Karpas-422 (cell line): ENCODE results near the gene MYO7A. TPM values are rescaled to one million over a fixed set of nuclear protein-coding genes. Genes with fewer than 3 reads are reported as not detected.

ENCODE experiments used
- DNase-seq: peaks from one replicate; pipeline ENCODE4 v3.0.0-alpha.2; 2015
- H2AFZ ChIP-seq: fragments of 200-600 bp; sonication (generic); 2 replicates; pipeline ENCODE4 v1.6.1; 2014; ENCODE audit warnings: antibody characterized with exemption, low read length, mixed read lengths
- H3K27ac ChIP-seq: fragments of 200-600 bp; sonication (generic); 2 replicates; pipeline ENCODE4 v1.5.1; 2014; ENCODE audit warnings: mild to moderate bottlenecking, low read length, moderate library complexity
- H3K27me3 ChIP-seq: fragments of 200-600 bp; sonication (generic); 2 replicates; pipeline ENCODE4 v1.6.1; 2014; ENCODE audit warnings: low read length, mixed read lengths
- H3K36me3 ChIP-seq: fragments of 200-600 bp; sonication (generic); 2 replicates; pipeline ENCODE4 v1.6.1; 2014; ENCODE audit warnings: low read length, mixed read lengths; ENCODE audit not compliant: insufficient read depth
- H3K4me1 ChIP-seq: fragments of 200-600 bp; sonication (generic); 2 replicates; pipeline ENCODE4 v1.6.1; 2014; ENCODE audit warnings: mild to moderate bottlenecking, low read length, mixed read lengths
- H3K4me2 ChIP-seq: fragments of 200-600 bp; sonication (generic); 2 replicates; pipeline ENCODE4 v1.6.1; 2014; ENCODE audit warnings: low read length, low read depth, mild to moderate bottlenecking; ENCODE audit not compliant: poor library complexity, severe bottlenecking
- H3K4me3 ChIP-seq: fragments of 200-600 bp; sonication (generic); 2 replicates; pipeline ENCODE4 v1.5.1; 2014; ENCODE audit warnings: mild to moderate bottlenecking, antibody characterized with exemption, low read length, mixed read lengths
- H3K79me2 ChIP-seq: fragments of 200-600 bp; sonication (generic); 2 replicates; pipeline ENCODE4 v1.6.1; 2014; ENCODE audit warnings: mild to moderate bottlenecking, low read length, mixed read lengths
- H3K9ac ChIP-seq: fragments of 200-600 bp; sonication (generic); 2 replicates; pipeline ENCODE4 v1.6.0; 2014; ENCODE audit warnings: low read length
- H3K9me2 ChIP-seq: fragments of 200-600 bp; sonication (generic), shearing (Covaris generic); replicated peaks from 2 replicates; pipeline ENCODE4 v1.6.0; 2014; ENCODE audit warnings: mild to moderate bottlenecking, low read length, moderate library complexity; ENCODE audit not compliant: insufficient read depth
- H3K9me3 ChIP-seq: fragments of 300-700, 200-600 bp; sonication (generic); 2 replicates; pipeline ENCODE4 v1.6.1; 2014; ENCODE audit warnings: low read length, mixed read lengths
- H4K20me1 ChIP-seq: fragments of 200-600 bp; sonication (generic); 2 replicates; pipeline ENCODE4 v1.6.1; 2014; ENCODE audit warnings: mild to moderate bottlenecking, antibody characterized with exemption, low read length, low read depth; ENCODE audit not compliant: insufficient read depth
- total RNA-seq: library from RNA; depleted of rRNA; stranded (reverse); fragments of >200 nt; shearing (Covaris generic); gene quantifications from 2 replicates; pipeline ENCODE4 v1.2.3, GENCODE V29; 2014; ENCODE audit warnings: low replicate concordance

MYO7A gene
- total RNA-seq, 1 experiment from 2014 or later = not detected

DNA sequence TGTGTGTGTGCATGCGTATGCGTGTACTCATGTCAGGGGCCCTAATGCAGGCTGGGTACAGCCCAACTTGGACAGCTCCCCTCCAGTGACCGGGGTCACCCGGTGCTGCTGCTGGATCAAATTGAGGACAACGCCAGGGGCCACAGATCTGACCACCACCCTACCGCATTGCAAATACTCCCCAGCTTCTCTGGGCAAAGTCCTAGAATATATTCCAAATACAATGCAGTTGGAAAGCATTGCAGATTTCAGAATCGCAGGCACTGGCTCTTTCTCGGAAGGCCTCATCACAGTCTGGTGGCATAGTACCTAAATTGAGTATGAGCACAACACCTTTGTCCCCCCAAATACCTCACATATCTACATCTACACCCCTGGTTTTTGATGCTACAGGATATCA is 43.2 kb downstream of the MYO7A start:
- no peak overlapping the region for H3K9ac ChIP-seq
- no peak overlapping the region for H3K27ac ChIP-seq
- H3K27me3 ChIP-seq = no peaks in the 10 kb centered on the region
- H3K9me3 ChIP-seq = no peaks in the 10 kb centered on the region
- no peaks in the 10 kb centered on the region for H3K36me3 ChIP-seq
- no peaks in the 10 kb centered on the region for H3K9me2 ChIP-seq
- H3K4me2 ChIP-seq = no peak overlapping the region
- no peak overlapping the region for H2AFZ ChIP-seq
- H3K79me2 ChIP-seq = no peaks in the 10 kb centered on the region
- no peak overlapping the region for H3K4me3 ChIP-seq
- no peak for DNase-seq
- no peaks in the 10 kb centered on the region; the same call in 1 of the 2 replicates for H4K20me1 ChIP-seq
- H3K4me1 ChIP-seq = peaks cover 17% of the 10 kb centered on the region

DNA sequence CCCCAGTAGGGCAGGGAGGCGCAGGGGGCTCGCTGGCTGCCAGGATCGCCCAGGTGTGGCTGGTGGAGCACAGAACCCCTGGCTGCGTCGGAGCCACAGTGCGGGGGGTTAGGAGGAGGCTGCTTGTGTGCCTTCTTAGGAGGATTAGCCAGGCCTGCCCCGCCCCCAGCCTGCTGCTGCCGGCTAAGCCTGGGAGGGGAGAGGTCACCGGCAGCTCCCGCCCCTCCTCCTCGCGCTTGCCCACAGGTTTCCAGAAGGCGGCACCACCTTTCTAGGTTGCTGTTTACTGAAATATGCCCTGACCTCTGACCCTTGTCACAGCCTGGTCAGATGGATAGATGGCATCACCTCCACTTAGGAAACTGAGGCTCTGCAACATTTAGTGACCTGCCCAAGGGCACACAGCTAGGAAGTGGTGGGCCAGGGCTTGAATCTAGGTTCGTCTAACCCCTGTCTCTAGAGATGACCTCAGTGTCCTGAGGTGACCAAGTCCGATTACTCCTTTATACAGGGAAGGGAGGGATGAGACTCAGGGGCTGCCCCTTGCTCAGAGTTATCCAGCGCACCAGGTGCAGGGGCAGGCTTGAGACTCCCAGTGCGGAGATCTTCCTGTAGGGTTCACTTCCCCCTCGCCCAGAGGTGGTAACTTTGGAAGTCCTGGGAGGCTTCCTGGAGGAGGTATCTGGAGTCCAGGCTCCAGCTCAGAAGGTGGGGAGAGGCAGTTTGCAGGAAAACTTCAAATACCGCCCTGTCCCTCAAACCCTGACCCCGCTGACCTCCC is 44.0 kb downstream of the MYO7A start:
- Histone ChIP-seq H3K9me3 (no peaks in the 10 kb centered on the region), H3K9me2 (no peaks in the 10 kb centered on the region), H3K9ac (no peak overlapping the region), H3K27ac (no peak overlapping the region), H4K20me1 (no peaks in the 10 kb centered on the region; the same call in 1 of the 2 replicates), H2AFZ (no peak overlapping the region), H3K4me3 (no peak overlapping the region), H3K27me3 (no peaks in the 10 kb centered on the region), H3K79me2 (no peaks in the 10 kb centered on the region), H3K4me2 (no peak overlapping the region), H3K4me1 (peaks cover 17% of the 10 kb centered on the region), H3K36me3 (no peaks in the 10 kb centered on the region)
- DNase-seq = no peak

DNA sequence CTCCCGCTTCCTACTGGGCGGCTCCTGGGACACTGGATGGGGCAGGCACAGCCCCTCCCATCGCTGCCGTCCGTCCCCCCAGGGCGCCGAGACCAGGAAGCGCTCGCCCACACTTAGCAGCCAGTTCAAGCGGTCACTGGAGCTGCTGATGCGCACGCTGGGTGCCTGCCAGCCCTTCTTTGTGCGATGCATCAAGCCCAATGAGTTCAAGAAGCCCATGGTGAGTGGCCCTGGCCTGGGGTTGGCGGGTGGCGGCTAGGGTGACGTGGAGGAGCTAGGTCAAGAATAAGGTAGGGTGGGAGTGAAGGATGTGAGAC is 44.6 kb downstream of the MYO7A start:
- Histone ChIP-seq H3K9me2 (no peaks in the 10 kb centered on the region), H3K4me2 (no peak overlapping the region), H3K9me3 (no peaks in the 10 kb centered on the region), H3K27me3 (no peaks in the 10 kb centered on the region), H3K9ac (no peak overlapping the region), H3K4me3 (no peak overlapping the region), H3K79me2 (no peaks in the 10 kb centered on the region), H3K27ac (no peak overlapping the region), H4K20me1 (no peaks in the 10 kb centered on the region; the same call in 1 of the 2 replicates), H3K4me1 (peaks cover 17% of the 10 kb centered on the region), H3K36me3 (no peaks in the 10 kb centered on the region), H2AFZ (no peak overlapping the region)
- no peak for DNase-seq

DNA sequence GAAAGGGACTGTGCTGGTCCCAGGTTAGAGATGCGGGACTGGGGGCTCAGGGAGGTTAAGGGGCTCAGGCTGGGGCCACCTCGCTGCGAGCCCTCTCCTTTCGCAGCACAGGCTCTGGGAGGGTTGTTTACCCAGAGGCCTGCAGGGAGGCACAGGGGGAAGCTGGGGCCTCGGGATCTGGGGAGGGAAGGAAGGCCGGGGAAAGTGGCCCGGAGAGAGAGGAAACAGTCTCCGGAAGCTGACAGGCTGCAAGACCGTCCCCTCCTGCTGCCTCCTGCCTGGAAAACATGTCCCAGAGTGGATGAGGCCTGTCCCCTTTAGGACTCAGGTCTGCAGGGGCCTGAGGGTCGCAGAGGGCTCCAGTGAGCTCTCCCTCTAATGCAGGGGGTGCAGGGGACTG is 45.4 kb downstream of the MYO7A start:
- peaks cover 17% of the 10 kb centered on the region for H3K4me1 ChIP-seq
- no peak overlapping the region for H3K27ac ChIP-seq
- no peak overlapping the region for H3K4me2 ChIP-seq
- no peaks in the 10 kb centered on the region for H3K27me3 ChIP-seq
- no peaks in the 10 kb centered on the region for H3K9me2 ChIP-seq
- H3K9ac ChIP-seq = no peak overlapping the region
- no peak for DNase-seq
- no peak overlapping the region for H2AFZ ChIP-seq
- H3K4me3 ChIP-seq = no peak overlapping the region
- no peaks in the 10 kb centered on the region; the same call in 1 of the 2 replicates for H4K20me1 ChIP-seq
- H3K9me3 ChIP-seq = no peaks in the 10 kb centered on the region
- no peaks in the 10 kb centered on the region for H3K79me2 ChIP-seq
- H3K36me3 ChIP-seq = no peaks in the 10 kb centered on the region

DNA sequence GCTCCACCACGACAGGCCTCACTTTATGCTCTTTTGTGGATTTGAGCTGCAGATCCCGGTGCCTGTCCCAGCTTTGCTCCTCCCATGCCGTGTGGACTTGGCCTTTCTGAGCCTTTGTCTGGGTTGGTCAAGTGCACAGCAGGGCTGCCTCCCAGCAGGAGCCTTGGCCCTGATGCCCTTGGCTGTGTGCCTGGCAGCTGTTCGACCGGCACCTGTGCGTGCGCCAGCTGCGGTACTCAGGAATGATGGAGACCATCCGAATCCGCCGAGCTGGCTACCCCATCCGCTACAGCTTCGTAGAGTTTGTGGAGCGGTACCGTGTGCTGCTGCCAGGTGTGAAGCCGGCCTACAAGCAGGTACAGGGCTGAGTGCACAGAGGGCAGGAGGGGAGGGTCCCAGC is 46.5 kb downstream of the MYO7A start:
- no peak for DNase-seq
- Histone ChIP-seq H3K36me3 (no peaks in the 10 kb centered on the region), H3K9me2 (no peaks in the 10 kb centered on the region), H3K27me3 (no peaks in the 10 kb centered on the region), H3K4me3 (no peak overlapping the region), H3K4me2 (no peak overlapping the region), H3K79me2 (no peaks in the 10 kb centered on the region), H3K27ac (no peak overlapping the region), H3K9ac (no peak overlapping the region), H3K4me1 (peaks cover 17% of the 10 kb centered on the region), H4K20me1 (no peaks in the 10 kb centered on the region; the same call in 1 of the 2 replicates), H2AFZ (no peak overlapping the region), H3K9me3 (no peaks in the 10 kb centered on the region)

DNA sequence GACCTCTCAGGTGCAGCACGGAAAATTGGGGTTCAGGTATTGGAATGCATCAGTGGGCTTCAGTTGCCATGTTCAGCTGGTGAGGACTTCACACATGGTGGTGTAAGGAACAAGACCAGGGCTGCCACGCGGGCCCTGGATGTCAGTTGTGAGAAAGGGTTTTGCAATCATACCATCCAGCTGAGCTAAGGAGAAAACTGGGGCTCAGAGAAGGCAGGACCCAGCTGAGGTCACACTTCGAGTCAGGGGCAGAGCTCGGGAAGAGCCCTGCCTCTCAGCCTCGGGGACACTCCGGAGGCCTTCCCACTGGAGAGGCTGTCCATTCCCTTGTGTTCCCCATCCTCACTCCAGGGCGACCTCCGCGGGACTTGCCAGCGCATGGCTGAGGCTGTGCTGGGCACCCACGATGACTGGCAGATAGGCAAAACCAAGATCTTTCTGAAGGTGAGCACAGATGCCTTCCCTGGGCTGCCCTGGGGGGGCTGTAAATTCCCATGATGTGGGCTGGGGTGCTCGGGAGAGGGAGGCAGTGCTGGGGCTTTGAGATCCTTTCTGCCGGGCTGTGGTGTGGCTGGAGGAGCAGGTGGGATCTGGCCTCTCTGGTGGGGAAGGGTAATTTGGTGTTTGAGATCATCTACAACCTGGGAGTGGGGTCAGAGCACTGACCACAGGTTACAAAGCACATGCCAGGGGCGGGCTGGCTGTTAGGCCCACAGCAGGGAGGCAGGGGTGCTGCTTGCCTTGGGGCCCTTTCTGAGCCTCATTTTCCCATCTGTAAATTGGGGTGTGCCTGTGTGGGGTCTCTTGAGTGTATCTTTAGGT is 47.2 kb downstream of the MYO7A start:
- H3K79me2 ChIP-seq = no peaks in the 10 kb centered on the region
- H3K36me3 ChIP-seq = no peaks in the 10 kb centered on the region
- H3K4me2 ChIP-seq = no peak overlapping the region
- H3K27me3 ChIP-seq = no peaks in the 10 kb centered on the region
- H4K20me1 ChIP-seq = no peaks in the 10 kb centered on the region; the same call in 1 of the 2 replicates
- H3K4me1 ChIP-seq = peaks cover 14% of the 10 kb centered on the region
- no peak overlapping the region for H3K4me3 ChIP-seq
- no peak overlapping the region for H3K27ac ChIP-seq
- no peak for DNase-seq
- H3K9ac ChIP-seq = peak overlapping the region; percentile 30; the same call in 1 of the 2 replicates
- H3K9me2 ChIP-seq = no peaks in the 10 kb centered on the region
- H2AFZ ChIP-seq = no peak overlapping the region
- H3K9me3 ChIP-seq = no peaks in the 10 kb centered on the region

DNA sequence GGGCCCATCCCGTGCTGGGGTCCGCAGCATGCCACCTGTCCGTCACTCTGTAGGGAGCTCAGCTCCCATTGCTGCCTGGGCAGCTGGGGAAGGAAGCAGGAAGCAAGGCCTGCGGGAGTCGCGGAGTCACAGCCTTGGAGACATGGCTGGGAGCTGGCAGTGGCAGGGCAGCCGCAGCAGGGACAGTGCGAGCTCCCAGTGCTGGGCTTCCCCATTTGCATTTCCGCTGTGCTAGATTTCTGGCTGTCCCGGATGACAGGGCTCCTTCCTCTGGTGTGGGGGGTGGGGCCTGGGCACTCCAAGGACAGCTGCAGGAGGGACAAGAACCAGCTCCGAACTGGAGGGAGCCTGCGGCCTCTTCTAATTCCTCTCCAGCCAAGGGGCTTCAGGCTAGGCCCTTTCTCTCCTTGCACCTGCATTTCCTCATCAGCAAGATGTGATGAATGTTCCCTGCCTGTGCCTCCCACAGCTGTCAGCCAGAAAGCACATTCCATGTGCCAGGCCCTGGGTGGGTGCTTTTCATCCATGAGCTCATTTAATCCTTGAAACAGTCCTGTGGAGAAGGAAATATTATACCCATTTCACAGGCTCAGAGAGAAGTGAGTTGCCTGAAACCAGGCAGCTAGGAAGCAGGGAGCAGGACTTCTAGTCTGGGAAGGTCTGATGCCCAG is 48.0 kb downstream of the MYO7A start:
- no peaks in the 10 kb centered on the region; the same call in 1 of the 2 replicates for H4K20me1 ChIP-seq
- no peak overlapping the region for H3K4me2 ChIP-seq
- no peaks in the 10 kb centered on the region for H3K79me2 ChIP-seq
- no peaks in the 10 kb centered on the region for H3K9me3 ChIP-seq
- no peak overlapping the region for H3K27ac ChIP-seq
- no peaks in the 10 kb centered on the region for H3K27me3 ChIP-seq
- peak overlapping the region; percentile 30; the same call in 1 of the 2 replicates for H3K9ac ChIP-seq
- H3K4me3 ChIP-seq = no peak overlapping the region
- no peaks in the 10 kb centered on the region for H3K36me3 ChIP-seq
- H3K9me2 ChIP-seq = no peaks in the 10 kb centered on the region
- peak; percentile 47 for DNase-seq
- H2AFZ ChIP-seq = no peak overlapping the region
- peaks cover 9% of the 10 kb centered on the region for H3K4me1 ChIP-seq

DNA sequence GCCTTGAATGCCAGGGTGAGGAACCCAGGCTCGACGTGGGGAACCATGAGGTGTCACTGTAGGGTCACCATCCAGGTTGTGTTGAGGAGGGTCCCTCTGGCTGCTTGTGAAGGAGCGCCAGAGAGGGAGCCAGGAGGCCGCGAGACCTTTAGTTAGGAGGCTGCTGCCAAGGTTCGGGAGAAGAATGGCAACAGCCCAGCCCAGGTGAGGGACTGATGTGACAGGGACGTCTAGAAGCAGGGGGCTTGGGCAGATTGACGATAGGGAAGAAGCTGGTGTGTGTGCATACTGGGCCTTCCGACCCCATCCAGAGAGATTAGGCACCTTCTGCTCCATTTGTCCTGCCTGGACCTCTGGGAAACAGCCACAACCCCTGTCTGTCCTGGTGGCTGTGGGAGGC is 49.0 kb downstream of the MYO7A start:
- no peaks in the 10 kb centered on the region for H3K79me2 ChIP-seq
- H3K9me3 ChIP-seq = no peaks in the 10 kb centered on the region
- no peak for DNase-seq
- no peak overlapping the region for H3K4me2 ChIP-seq
- H3K36me3 ChIP-seq = no peaks in the 10 kb centered on the region
- no peak overlapping the region for H3K4me3 ChIP-seq
- no peak overlapping the region for H2AFZ ChIP-seq
- no peak overlapping the region for H3K9ac ChIP-seq
- H3K9me2 ChIP-seq = no peaks in the 10 kb centered on the region
- no peaks in the 10 kb centered on the region; the same call in 1 of the 2 replicates for H4K20me1 ChIP-seq
- H3K4me1 ChIP-seq = peaks cover 9% of the 10 kb centered on the region
- no peak overlapping the region for H3K27ac ChIP-seq
- no peaks in the 10 kb centered on the region for H3K27me3 ChIP-seq
